LNCaP clone FGC (cell line): ENCODE data around the gene CSGALNACT2.

Experiments
- DNase-seq: peaks from one replicate; pipeline ENCODE4 v3.0.0-alpha.2; 2011; ENCODE audit warnings: low read depth
- H3K4me3 ChIP-seq: 2 replicates; pipeline ENCODE4 v1.5.1; 2011; ENCODE audit warnings: mild to moderate bottlenecking, low read depth, low read length, control low read depth
- TF ChIP-seq, protein P1 (sequence below): IDR thresholded peaks from 2 replicates; pipeline ENCODE4 v1.5.1; 2012; ENCODE audit warnings: mild to moderate bottlenecking; ENCODE audit not compliant: control insufficient read depth, insufficient read depth; ENCODE audit errors: extremely low read depth

The CSGALNACT2 gene

DNA sequence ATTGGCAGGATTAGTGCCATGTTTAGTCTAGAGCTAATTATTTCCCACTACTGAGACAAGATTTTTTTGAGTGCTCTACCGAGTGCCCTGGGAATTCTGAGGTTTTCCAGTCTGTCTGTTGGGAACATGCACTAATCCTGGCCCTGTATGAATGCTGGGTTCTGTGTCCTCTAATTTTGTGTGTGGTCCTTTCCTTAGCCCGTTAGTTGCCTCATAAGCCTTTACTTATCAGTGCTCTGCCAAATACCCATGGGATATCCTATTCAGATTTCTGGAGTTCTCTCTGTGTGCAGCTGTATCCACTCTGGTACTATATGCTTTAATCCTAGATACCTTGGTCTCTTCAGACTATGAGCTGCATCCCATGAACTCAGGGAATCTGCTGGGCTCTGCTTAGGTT, 13.1 kb downstream of the CSGALNACT2 start:
- DNase-seq = no peak
- TF ChIP-seq, protein P1, sequence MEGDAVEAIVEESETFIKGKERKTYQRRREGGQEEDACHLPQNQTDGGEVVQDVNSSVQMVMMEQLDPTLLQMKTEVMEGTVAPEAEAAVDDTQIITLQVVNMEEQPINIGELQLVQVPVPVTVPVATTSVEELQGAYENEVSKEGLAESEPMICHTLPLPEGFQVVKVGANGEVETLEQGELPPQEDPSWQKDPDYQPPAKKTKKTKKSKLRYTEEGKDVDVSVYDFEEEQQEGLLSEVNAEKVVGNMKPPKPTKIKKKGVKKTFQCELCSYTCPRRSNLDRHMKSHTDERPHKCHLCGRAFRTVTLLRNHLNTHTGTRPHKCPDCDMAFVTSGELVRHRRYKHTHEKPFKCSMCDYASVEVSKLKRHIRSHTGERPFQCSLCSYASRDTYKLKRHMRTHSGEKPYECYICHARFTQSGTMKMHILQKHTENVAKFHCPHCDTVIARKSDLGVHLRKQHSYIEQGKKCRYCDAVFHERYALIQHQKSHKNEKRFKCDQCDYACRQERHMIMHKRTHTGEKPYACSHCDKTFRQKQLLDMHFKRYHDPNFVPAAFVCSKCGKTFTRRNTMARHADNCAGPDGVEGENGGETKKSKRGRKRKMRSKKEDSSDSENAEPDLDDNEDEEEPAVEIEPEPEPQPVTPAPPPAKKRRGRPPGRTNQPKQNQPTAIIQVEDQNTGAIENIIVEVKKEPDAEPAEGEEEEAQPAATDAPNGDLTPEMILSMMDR = no peak
- no peak overlapping the region for H3K4me3 ChIP-seq

- TF ChIP-seq, protein P1 = no peak
- no peak for DNase-seq
Measured at GRCh38 chr10:43153901-43154300, 15.7 kb downstream of the CSGALNACT2 start.

DNA sequence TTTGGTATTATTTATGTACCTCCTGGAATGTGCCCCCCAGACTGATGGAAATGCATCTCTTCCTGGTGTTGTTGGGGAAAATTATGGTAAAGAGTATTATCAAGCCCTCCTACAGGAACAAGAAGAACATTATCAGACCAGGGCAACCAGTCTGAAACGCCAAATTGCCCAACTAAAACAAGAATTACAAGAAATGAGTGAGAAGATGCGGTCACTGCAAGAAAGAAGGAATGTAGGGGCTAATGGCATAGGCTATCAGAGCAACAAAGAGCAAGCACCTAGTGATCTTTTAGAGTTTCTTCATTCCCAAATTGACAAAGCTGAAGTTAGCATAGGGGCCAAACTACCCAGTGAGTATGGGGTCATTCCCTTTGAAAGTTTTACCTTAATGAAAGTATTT, 17.0 kb downstream of the CSGALNACT2 start:
- no peak for DNase-seq
- TF ChIP-seq, protein P1 = no peak
- H3K4me3 ChIP-seq = no peak overlapping the region

More at GRCh38 chr10:43153901-43154300, 15.7 kb downstream of the CSGALNACT2 start:
- no peak overlapping the region for H3K4me3 ChIP-seq

- H3K4me3 ChIP-seq = no peak overlapping the region
- TF ChIP-seq, protein P1 = no peak
- no peak for DNase-seq
Measured at GRCh38 chr10:43155741-43156140, 17.5 kb downstream of the CSGALNACT2 start.

GRCh38 chr10:43156590-43157341, 18.5 kb downstream of the CSGALNACT2 start:
- no peak for DNase-seq
- TF ChIP-seq, protein P1 = no peak
- H3K4me3 ChIP-seq = no peak overlapping the region

DNA sequence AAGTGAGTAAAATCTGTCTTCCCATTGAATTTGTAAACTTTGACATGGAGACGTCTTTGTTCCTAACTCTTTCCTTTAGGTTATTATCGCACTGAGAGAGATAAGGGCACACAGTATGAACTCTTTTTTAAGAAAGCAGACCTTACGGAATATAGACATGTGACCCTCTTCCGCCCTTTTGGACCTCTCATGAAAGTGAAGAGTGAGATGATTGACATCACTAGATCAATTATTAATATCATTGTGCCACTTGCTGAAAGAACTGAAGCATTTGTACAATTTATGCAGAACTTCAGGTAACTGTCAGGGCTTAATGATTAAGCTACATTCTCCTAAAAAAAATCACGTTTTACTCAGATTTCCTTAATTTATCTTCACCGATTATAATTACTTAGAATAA, 20.4 kb downstream of the CSGALNACT2 start:
- no peak overlapping the region for H3K4me3 ChIP-seq
- no peak for DNase-seq
- TF ChIP-seq, protein P1 = no peak
